ENCODE results near the gene BAG1. TPM values are rescaled to one million over a fixed set of nuclear protein-coding genes. Genes with fewer than 3 reads are reported as not detected.

Gene BAG1
- polyA plus RNA-seq, 1 experiment: 17.7 TPM

DNA sequence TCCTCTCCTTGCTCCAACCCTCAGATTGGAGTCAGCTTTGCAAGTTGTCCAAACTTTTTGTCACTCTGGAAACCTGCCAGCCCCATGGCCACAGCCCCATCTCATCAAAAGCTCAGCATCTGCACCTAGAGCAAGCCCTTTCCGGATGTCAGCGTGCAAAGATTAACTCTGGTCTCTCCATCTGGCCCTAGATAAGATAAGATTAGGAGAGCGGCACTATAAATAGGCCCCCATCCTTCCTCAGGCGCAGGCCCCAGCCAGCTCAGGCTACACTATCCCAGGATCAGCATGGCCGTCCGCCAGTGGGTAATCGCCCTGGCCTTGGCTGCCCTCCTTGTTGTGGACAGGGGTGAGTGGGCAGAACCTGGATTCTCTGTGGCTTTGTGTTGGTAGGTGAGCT lies 24.6 kb downstream of the BAG1 start, which contains the start of gene SPINK4:
SPINK4 (plus strand) TSS at position 247 of the 400 bp plus-strand sequence; CDS start at position 289, 42 bp downstream.
- H3K4me3 ChIP-seq (ENCODE audit: low read depth, low read length): no peak within 1 kb of the TSS
- no peaks in the 10 kb centered on the region for H3K36me3 ChIP-seq (ENCODE audit: control insufficient read depth, insufficient read depth, low read length)
- DNase-seq (ENCODE audit: low read depth): no peak
- no peaks in the 10 kb centered on the region; the same call in 1 of the 2 replicates for H3K27me3 ChIP-seq (ENCODE audit: control insufficient read depth, insufficient read depth, low read length)
- POLR2A ChIA-PET: no interaction called here
- TF ChIP-seq, protein P1, sequence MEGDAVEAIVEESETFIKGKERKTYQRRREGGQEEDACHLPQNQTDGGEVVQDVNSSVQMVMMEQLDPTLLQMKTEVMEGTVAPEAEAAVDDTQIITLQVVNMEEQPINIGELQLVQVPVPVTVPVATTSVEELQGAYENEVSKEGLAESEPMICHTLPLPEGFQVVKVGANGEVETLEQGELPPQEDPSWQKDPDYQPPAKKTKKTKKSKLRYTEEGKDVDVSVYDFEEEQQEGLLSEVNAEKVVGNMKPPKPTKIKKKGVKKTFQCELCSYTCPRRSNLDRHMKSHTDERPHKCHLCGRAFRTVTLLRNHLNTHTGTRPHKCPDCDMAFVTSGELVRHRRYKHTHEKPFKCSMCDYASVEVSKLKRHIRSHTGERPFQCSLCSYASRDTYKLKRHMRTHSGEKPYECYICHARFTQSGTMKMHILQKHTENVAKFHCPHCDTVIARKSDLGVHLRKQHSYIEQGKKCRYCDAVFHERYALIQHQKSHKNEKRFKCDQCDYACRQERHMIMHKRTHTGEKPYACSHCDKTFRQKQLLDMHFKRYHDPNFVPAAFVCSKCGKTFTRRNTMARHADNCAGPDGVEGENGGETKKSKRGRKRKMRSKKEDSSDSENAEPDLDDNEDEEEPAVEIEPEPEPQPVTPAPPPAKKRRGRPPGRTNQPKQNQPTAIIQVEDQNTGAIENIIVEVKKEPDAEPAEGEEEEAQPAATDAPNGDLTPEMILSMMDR (IDR thresholded peaks at IDR 0.05; ENCODE audit: insufficient read depth, low read depth, low read length): no peak
- CTCF ChIA-PET: interaction anchor here (0.6 to 2.6 kb wide), 2 partner anchors 14 to 489 kb away, joined by 3 to 7 read pairs; no protein-coding TSS in a partner anchor

DNA sequence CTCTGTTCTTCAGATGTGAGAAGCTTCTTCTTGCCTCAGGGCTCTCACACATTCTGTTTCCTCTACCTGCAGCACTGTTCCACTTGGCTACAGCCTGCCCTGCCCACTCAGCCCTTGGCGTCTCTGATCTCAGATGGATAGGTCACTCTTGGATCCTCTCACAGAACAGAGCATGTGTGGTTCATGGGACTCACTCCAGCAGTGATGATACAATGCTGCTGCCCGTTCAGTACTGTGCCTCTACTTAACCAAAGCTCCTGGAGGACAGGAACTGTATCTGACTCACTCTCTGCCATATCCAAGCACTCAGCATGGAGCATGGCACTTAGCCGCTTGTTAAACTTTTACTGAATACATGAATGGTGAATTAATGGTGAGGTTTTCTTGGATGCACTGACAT lies 27.9 kb downstream of the BAG1 start:
- Histone ChIP-seq H3K36me3 (ENCODE audit: control insufficient read depth, insufficient read depth, low read length) (no peaks in the 10 kb centered on the region), H3K27me3 (ENCODE audit: control insufficient read depth, insufficient read depth, low read length) (no peaks in the 10 kb centered on the region; the same call in 1 of the 2 replicates), H3K4me3 (ENCODE audit: low read depth, low read length) (no peak overlapping the region)
- TF ChIP-seq, protein P1 (IDR thresholded peaks at IDR 0.05; ENCODE audit: insufficient read depth, low read depth, low read length): no peak
- DNase-seq (ENCODE audit: low read depth): no peak
- ChIA-PET POLR2A (no interaction called here), CTCF (interaction anchor here (0.5 to 3.8 kb wide), 5 partner anchors 8 to 76 kb away, joined by 3 to 20 read pairs (median 3); no protein-coding TSS in a partner anchor)

DNA sequence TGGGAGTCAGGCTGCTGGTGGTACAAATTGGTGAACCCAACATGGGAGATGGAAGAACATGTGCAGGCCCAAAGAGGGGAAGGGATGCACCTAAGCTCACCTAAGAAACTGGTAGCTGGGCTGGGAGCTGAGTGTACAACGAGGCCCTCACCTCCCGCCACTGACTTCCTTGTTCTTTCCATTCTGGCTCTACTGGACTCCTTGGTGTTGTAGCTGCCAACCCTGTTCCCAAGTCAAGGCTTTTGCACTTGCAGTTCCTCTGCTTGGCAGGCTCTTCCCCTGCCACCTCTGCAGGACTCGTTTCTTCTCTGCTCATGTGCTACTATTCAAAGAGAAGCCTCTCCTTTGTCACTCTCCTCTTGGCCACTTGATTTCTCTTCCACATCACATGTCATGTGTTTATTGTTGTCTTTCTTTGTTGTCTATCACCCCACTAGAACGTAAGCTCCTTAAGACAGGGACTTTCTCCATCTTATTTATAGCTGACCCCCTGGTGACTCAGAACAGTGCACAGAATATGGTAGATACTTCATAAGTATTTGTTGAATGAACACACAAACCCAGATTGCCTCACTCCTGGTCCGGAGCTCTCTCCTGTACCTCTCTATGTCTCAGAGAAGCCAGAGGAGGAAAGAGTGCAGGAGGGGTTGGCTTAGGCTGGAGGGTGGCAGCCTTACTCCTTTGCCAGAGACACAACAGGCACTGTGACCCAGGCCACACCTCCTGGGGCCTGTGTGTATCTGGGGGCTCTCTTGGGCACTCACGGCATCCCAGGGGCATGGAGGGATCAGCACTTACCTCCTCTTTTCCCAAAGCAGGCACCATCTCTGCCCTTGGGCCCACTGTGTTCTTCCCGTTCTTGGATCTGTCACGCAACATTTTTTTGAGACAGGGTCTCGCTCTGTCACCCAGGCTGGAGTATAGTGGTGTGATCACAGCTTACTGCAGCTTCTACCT lies 29.7 kb downstream of the BAG1 start:
- Histone ChIP-seq H3K36me3 (ENCODE audit: control insufficient read depth, insufficient read depth, low read length) (no peaks in the 10 kb centered on the region), H3K4me3 (ENCODE audit: low read depth, low read length) (no peak overlapping the region), H3K27me3 (ENCODE audit: control insufficient read depth, insufficient read depth, low read length) (no peaks in the 10 kb centered on the region; the same call in 1 of the 2 replicates)
- DNase-seq (ENCODE audit: low read depth): no peak
- TF ChIP-seq, protein P1 (IDR thresholded peaks at IDR 0.05; ENCODE audit: insufficient read depth, low read depth, low read length): no peak
- ChIA-PET POLR2A (no interaction called here), CTCF (interaction anchor here (1.6 to 3.8 kb wide), 2 partner anchors 9 to 25 kb away, joined by 5 to 20 read pairs; no protein-coding TSS in a partner anchor)

DNA sequence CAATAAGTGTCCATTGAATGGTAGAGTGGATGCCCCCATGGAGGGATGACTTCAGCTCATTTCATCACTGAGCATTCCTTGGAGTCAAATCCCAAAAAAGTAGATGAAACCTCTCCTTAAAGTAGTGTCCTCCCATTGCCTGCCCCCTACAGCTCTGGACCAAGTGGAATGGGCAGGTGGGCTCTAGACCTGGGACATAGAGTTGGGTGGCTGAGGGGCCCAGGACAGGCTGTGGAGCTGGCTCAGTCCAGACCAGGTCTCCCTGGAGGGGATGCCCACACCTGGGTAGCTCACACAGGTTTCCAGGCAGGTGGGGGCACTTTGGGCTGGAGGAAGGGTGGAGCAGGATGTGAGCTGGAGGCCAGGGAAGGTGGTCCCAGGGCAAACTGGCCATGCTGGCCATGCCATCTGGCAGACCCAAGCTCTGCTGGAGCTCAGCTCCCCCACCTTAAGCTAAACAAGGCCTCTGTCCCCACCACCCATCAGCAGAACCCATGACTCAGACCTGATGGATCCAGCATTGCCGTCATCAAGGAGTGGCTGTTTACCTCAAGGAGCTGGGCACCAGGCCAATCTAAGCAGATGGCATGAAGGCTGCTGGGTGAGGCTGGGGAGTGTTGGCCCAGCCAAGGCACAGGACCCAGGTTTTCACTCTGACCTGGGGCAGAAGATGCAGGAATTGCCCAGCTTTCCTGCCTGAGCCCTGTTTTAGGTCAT lies 30.7 kb downstream of the BAG1 start:
- H3K4me3 ChIP-seq (ENCODE audit: low read depth, low read length): no peak overlapping the region
- no peaks in the 10 kb centered on the region; the same call in 1 of the 2 replicates for H3K27me3 ChIP-seq (ENCODE audit: control insufficient read depth, insufficient read depth, low read length)
- ChIA-PET POLR2A (no interaction called here), CTCF (interaction anchor here (1.6 to 3.8 kb wide), 2 partner anchors 8 to 26 kb away, joined by 5 to 20 read pairs; no protein-coding TSS in a partner anchor)
- DNase-seq (ENCODE audit: low read depth): peak; percentile 38
- TF ChIP-seq, protein P1 (IDR thresholded peaks at IDR 0.05; ENCODE audit: insufficient read depth, low read depth, low read length): no peak
- no peaks in the 10 kb centered on the region for H3K36me3 ChIP-seq (ENCODE audit: control insufficient read depth, insufficient read depth, low read length)

All from BJ (cell line).